Measurements from ENCODE around the gene NOL3. TPM values are rescaled to one million over a fixed set of nuclear protein-coding genes. Genes with fewer than 3 reads are reported as not detected.
A peak's percentile ranks its signal among the peaks of the same experiment; 100 is the strongest.

NOL3 gene
- total RNA-seq, 1 experiment from 2014 or later: 14.7 TPM

DNA sequence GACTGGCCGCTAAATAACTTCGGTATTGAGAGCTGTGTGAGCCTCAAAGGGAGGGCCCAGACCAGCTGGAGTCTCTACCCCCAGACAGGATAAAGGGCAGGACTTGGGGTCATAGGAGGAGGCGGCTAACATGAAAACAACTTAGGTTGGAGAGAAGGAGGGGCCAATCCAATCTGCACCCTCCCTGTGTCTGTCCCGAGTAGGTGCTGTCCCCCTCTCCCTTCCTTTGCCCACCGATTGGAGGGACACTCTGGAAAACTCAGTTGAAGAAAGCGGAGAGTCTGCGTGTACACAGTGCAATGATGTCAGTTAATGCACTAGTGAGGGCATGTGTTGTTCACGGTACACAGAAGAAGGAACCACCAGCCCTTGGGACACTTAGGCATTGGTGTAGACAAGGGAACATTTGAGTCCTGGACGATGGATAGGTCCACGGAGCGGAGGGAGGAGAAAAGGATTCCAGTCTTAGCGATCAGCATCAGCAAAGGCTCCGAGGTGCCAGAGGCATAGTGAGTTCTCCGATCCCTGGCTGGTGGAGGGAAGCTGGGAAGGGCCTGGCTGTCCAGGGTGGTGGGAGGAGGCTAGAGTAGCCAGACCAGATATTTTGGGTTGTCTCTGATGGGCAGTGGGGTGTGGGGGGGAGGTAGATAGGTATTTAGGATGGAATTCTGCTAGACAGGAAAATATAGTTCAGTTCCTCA, 761 bp downstream of the NOL3 start:
- no peak for DNase-seq (ENCODE audit: low read depth)

DNA sequence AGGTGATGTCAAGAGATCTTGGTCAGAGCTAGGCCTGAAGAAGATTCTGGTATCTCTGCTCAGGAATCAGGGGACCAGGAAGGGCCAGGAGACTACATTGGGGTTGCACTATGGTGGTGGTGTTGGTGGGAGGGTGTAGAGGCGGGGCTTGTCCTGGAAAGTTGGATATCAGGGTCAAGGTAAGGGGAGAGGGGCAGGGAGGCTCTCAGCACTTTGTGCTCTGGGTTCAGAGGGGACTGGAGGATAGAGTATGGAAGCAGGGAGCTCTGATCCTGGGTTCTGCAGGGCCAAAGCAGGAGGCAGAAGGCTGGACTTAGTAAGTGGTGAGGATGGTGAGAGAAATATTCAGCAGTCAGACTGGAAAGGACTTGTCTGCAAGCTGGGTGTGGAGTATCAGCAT, 3.0 kb downstream of the NOL3 start:
- DNase-seq (ENCODE audit: low read depth): no peak

DNA sequence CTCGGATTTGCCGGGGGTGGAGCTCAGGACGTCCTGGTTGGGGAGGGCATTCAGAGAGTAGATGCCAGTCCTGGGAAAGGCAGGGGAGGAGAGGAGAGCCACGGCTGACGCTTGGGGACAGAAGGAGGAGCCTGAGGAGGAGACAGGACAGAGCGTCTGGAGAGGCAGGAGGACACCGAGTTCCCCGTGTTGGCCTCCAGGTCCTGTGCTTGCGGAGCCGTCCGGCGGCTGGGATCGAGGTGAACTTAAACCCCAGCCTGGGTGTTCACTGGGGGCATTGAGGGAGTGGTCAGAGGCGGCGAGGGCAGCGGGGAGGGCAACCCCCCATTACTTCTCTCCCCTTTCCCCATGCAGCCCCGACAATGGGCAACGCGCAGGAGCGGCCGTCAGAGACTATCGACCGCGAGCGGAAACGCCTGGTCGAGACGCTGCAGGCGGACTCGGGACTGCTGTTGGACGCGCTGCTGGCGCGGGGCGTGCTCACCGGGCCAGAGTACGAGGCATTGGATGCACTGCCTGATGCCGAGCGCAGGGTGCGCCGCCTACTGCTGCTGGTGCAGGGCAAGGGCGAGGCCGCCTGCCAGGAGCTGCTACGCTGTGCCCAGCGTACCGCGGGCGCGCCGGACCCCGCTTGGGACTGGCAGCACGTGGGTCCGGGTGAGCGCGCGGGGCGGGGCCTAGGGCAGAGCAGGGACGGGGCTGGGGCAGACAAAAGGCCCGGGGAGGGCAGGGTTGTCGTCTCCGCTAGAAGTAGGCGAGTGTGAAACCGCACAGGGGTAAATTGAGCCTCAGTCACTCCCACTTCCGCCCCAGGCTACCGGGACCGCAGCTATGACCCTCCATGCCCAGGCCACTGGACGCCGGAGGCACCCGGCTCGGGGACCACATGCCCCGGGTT, 3.7 kb downstream of the NOL3 start:
- DNase-seq (ENCODE audit: low read depth): peak; percentile 91

DNA sequence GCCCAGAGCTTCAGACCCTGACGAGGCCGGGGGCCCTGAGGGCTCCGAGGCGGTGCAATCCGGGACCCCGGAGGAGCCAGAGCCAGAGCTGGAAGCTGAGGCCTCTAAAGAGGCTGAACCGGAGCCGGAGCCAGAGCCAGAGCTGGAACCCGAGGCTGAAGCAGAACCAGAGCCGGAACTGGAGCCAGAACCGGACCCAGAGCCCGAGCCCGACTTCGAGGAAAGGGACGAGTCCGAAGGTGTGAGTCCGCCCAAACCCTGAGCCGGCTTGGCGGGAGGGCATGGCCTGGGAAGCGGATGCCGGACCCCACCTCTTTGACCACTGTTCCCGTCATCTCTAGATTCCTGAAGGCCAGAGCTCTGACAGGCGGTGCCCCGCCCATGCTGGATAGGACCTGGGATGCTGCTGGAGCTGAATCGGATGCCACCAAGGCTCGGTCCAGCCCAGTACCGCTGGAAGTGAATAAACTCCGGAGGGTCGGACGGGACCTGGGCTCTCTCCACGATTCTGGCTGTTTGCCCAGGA, 4.4 kb downstream of the NOL3 start:
- DNase-seq (ENCODE audit: low read depth): no peak

DNA sequence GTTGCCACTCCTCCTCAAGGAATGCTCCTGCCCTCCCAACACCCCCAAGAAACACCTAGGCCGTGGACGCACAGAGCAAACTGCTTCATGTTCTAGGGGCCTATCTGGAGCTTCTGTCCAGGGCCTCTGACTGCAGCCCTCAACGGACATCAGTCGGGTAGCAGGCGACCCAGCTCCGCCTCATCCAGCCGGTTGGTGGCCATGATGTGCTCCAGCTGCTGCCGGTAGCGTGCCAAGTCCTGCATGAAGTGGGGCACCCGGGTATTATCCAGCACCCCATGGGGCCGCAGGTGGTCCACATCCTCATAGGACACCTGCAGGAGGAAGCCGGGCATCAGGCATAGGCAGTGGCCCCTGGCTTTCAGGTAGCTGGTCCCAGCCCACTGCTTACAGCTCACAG, 6.3 kb downstream of the NOL3 start:
- DNase-seq (ENCODE audit: low read depth): no peak

DNA sequence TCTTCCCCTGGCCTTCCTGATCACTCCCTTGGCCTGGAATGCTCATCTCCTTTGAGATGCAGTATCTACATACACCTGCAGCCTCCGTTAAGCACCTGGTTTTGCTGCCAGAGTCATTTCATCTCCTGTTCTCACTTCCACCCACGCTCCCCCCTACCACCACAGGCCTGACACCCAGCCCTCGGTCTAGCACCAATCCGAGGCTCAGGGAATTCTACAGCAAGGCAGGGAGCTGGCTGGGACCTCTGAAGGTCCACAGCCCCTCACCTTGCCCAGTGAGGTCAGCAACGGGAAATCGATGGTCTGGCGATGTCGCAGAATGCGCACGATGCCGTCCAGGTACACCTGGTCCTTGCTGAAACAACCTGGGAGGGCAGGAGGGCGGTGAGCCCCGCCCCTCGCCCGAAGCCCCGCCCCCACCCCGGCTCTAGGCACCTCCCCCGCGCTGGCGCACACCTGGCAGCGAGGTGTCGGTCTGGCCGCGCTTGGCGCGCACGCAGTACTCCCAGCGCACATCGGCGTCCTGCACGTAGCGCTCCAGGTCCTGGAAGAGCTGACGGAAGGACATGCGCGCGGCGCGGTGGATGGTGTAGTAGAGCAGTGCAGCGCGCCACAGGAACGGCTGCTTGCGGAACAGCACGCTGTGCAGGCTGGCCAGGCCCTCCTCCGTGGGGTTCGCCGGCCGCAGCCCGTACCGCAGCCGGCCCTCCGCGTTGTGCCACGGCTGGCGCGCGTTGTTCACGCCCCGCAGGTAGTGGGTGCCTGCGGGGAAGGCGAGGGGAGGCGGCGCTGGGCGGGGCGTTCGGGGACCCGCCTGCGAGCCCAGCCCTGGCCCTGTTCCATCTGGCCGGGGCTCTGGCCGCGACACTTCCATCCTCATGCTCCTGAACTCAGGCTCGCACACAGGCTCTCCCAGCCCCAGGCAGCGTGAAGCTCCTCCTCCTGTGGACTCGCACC, 7.7 kb downstream of the NOL3 start:
- DNase-seq (ENCODE audit: low read depth): peak; percentile 39

DNA sequence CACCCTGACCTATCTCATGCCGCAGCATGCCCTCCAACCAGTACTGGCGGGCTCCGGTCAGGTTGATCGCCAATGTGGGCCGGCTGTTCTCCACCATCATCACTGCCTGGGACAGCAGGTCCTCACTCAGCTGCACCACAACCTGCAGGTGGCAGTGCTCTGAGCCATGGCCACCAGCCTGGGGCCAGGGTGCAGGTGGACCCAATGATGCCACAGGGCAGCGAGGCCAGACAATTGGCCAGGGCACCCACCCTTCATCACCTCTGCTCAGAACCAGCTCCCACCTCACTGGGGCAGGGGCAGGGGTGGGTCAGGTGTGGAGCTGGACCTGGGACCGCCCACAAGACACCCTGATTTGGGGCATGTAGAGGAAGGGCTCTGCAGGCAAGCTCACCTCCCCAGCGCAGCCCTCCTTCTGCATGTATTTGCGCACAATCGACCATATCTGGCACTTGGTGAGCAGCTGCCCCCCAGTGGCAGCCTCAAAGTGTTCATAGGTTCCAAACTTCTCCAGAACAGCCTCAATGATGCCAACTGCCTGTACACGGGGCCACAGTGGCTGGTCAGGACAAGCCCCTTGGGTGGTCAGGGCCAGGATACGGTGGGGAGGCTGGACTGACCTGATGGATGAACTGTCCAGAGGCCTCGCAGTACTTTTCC, 9.2 kb downstream of the NOL3 start:
- DNase-seq (ENCODE audit: low read depth): no peak

DNA sequence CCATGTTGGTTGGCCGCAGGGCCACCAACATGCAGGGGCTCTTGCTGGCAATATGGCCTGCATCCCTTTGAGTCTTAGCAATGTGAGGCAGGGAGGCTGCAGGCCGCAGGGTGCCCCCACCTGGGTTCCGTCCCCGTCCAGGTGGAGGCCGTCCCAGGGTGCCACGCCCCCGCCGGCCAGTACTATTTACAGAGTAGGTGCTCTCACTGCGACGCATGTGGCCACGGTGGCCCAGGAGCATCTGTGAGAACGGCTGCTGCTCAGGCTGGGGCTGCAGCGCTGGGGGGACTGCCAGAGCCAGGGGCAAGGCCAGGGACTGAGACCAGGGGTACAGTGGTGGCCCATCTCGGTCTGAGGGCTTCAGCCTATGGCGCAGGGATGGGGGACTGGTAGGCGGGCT, 9.8 kb downstream of the NOL3 start:
- no peak for DNase-seq (ENCODE audit: low read depth)

DNA sequence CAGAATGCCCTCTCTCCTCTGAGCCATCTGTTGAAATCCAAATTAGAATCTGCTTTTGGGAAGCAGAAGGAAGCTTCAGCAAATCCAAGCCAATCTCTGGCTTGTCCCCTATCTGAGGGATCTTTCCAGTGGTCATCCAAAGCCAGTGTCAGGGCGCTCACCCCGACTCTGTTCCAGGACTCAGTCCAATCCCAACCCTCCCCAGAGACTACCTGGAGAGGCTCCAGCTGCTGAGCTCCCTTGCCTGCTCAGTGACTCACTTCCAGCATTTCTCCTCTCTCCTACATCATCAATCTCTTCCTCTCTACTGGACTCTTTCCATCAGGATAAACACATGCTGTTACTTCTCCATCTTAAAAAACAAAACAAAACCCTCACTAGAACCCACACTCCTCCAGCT, 11.0 kb downstream of the NOL3 start:
- peak; percentile 59 for DNase-seq (ENCODE audit: low read depth)

DNA sequence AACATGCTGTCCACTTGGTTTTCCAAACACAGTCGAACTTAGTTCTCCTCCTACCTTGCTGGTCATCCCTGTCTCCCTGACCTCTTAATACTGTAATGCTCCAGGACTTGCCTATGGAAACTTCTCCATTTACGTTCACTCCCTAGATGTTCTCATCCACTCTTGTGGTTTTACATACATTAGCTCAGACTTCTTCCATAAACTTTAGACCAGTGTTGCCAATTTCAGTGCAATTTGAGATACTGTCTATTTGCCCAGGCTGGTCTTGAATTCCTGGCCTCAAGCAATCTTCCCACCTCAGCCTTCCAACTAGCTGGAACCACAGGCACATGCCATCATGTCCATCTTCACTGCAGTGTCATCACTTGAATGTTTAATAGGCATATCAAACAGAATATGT, 11.9 kb downstream of the NOL3 start:
- DNase-seq (ENCODE audit: low read depth): no peak

DNA sequence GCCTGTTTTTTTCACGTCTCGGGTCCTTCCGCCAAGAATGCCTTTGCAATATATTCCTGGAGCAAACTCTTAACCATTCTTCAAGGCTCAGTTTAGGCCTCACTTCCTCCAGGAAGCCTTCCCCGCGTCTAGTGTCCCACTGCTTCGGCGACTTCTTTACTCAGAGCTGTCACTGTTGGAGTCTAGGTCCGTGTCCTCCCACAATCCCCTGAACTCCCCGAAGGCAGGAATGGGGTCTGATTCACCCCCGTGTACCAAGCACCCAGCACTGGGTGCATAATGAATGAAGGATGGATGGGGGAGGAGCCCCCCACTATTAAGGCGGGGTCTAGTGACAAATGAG, 12.9 kb downstream of the NOL3 start:
- no peak for DNase-seq (ENCODE audit: low read depth)

DNA sequence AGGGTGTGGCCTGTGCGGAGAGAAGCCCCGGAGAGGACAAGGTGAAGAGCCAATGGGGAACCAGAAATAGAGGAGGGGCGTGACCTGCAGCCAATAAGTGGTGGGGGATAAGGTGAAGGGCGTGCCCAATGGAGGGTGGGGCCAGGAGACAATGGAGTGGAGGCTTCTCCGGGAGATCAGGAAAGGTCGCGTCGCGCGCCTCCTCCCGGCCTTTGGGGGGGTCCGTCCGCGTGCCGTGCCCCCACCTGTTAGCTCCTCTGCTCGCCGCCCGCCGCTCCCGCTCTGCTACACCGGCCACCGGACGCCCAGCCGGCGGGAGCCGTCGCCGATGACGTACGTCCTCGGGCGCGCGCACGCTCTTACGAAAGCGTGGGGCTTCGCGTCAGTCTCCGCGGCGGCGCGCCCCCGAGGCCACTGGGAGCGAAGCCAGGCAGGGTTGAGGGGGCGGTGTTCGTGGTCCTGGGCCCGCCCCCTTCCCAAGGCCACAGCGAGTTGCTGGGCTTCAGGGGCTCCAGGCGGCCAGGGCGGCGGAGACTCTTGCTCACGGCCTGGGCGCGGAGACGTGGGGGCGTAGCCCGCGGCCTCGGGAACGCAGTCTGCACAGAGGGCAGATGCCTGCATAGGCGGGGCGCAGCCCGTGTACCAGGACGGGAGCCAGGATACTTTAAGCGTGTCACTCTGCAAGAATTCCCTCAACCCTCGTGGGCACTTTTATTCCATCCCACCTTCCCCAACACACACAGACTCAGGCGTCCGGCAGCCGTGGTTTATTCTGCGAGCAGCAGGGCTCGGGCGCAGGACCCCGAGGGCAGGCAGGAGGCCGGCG, 13.5 kb downstream of the NOL3 start, which contains the start of gene MATCAP1:
TSS of gene MATCAP1 (minus strand) at position 337 of the 826 bp plus-strand sequence. CDS start 3,353 bp downstream, outside the sequence.
- peak; percentile 96 for DNase-seq (ENCODE audit: low read depth)

DNA sequence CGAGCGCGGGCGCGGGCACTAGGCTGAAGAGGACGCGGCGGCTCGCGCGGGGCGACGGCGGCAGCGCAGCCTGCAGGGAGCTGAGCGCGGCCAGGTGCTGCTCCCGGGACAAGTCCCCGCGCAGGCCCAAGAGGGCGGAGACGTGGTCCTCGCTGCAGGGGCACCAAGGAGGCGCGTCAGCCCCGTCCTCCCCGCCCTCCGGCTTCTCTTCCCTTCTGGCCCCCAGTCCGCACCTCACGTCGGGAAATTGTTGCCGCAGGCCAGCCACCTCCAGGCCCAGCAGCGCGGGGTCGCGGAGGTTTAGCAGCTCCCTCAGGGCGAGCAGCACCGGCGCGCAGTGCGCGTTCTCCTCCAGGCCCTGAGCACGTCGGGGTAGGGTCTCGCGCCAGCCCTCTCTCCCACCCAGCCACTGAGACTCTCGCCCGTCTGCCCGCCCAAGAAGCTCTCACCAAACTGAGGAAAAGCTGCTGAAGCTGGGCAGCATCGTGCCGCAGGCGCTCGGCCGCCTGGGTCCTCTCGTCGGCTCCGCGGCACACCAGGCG, 14.2 kb downstream of the NOL3 start:
- peak; percentile 41 for DNase-seq (ENCODE audit: low read depth)

DNA sequence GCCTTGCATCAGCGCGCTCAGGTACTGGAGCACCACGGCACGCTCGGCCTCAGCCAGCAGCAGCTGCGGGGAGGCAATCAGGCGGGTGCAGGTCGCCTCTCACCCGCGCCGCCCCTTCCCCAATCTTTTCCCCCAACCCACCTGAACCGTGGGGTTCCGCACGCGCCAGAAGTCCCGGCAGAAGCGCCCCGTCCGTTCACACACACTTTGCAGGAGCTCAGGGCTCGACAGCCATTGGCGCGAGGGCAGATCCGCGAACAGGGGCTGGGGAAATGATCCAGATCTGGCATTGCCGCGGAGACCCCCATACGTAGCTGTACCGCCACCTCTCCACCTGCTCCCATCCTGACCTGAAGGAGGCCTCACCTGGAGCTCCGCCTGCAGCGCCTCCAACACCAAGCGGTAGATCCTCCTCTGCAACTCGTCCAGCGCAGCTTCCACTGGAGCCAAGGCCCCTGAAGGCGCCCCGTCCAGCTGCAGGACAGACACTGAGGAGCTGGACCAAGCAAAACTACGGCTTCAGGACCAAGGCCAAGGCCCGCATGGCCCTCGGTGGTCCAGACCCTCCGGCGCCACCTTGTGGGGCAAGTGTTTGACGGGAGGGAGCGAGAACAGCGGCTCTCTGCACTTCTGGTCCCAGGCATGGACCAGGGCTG, 14.8 kb downstream of the NOL3 start:
- DNase-seq (ENCODE audit: low read depth): peak; percentile 89

DNA sequence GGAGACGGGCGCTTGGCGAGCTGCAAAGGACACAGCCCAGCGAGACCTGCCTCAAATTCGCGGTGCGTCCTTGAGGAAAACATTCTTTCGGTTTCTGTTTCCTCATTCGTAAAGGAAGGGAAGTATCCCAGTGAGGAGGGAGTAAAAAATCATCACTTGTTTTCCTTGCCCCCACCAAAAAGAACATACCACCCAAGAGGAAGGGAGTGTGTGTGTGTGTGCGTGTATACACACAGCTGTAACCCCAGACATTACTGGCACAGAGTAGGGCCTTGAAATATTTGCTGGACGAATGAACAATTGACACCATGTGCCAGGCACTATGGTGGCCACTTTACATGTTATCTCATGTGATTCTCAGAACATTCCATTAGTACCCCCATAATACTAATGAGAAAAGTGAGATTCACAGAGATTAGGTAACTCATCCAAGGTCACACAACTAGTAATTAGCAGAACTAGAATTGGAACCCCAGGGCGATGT, 15.4 kb downstream of the NOL3 start:
- DNase-seq (ENCODE audit: low read depth): no peak

DNA sequence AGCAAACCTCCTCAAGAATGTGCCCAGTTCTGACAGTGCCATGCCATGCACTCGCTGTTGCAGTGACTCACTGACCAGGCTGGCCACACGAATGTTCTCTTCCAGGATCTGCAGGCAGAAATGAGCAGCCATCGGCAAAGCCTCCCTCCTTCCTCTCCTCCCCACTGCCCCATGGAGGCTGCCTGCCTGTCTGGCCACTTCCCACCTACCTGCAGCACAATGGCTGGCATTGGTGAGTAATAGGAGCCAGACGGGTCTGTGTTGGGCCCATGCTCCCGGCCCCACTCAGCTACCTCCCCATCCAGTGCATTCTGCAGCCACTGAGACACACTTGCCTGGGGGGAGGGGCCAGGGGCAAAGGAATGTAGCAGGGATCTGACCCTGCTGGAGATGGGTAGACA, 16.2 kb downstream of the NOL3 start:
- DNase-seq (ENCODE audit: low read depth): peak; percentile 40

DNA sequence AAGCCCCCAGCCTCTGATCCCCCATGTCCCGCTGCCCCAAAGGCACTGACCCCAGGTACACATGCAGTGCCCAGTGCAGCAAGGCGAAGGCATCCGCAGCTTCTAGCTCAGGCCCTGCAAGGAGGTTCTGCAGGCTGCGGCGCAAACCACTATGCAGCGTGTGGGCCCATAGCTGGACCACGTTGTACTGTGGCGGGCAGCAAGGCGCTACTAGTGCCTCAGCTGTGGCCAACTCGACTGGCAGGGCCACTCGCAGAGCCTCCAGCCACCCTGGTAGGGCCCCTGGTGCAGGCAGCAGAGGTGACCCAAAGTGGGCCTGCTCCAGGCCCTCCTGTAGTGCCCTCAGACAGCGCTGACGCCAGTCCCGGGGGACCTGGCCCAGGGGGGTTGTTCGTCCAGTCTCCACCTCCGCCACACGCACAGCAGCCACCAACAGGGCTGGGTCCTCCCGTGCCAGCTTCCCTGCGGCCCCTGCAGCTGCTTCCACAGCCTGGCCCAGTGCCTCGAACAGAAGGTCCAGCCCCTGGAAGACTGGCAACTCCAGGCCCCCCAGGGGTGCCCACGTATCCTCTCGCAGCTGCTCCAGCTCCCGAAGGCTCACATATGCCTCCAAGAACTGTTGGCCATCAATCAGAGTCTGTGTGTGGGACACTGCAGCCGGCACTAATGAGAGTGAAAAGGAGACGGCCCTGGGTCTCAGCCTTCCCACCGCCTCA, 17.0 kb downstream of the NOL3 start:
- DNase-seq (ENCODE audit: low read depth): no peak

DNA sequence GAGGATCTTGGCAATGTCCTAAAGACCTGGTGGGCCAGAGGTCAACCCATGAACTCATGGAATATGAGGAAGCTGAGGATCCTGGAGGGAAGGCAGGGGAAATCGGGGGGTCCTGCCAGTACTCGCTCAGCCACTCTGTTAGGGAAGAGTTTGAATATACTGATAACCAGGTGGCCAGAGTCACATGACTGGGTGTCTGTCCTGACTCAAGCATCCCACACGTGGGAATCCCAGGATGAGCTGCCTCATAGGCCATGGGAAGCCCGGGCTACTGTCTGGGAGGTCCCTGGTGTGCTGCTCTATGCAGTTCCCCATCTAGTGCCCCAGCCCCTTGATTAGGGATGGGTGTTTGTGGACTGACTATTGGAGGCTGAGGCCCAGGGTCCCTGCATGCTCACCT, 18.0 kb downstream of the NOL3 start:
- no peak for DNase-seq (ENCODE audit: low read depth)

DNA sequence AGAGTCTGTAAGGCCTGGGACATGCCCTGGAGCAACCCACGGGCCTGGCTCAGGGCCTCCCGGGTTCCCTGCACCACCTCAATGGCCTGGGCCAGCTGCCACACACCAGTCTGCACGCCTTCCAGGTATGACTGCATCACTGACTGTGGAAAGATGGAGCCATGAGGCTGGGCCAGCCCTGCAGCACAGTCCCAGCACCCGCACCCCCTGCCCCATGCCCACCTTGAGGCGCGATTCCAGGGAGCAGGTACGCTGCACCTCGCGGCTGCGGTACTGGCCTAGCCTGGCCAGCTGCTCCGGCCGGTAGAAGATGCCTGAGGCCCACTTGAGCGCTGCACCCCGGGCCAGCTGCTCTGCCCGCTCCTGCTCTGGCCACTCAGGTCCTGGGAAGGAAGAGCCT, 18.5 kb downstream of the NOL3 start:
- no peak for DNase-seq (ENCODE audit: low read depth)
